GM18907 (cell line): Measurements from ENCODE around the gene RNU6-7.

Source experiments
- ATAC-seq: cut with Tn5 transposase; IDR thresholded peaks from one replicate; pipeline ENCODE4 v1.9.1; 2021; ENCODE audit warnings: mild to moderate bottlenecking, moderate library complexity; ENCODE audit not compliant: unreplicated experiment

Gene RNU6-7

DNA sequence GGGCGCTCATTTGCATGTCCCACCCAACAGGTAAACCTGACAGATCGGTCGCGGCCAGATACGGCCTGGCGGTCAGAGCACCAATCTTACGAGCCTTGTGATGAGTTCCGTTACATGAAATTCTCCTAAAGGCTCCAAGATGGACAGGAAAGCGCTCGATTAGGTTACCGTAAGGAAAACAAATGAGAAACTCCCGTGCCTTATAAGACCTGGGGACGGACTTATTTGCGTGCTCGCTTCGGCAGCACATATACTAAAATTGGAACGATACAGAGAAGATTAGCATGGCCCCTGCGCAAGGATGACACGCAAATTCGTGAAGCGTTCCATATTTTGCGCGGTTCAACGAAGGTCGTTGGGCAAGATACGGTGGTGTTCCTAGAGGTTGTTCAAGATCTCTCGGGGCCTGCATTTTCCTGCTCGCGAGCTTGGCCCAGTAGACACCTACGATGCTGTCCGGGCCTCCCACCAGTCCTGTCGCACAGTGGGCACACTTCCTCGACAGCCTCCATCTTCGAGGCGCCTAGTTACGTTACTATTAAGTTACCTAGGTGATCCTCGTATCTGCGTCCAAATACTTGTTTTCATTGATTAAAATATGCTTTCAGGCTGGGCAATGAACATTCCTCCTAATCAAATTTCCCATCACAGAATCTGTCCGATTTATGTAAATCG, at the start of gene RNU6-7:
Gene RNU6-7 (plus strand): TSS at position 230 of the 675 bp plus-strand sequence.
- ATAC-seq, result no peak

GRCh38 chr14:32166029-32166428, 35.8 kb upstream of the RNU6-7 start:
- ATAC-seq, result no peak

GRCh38 chr14:32166924-32167323, 34.9 kb upstream of the RNU6-7 start:
- ATAC-seq, result no peak

- ATAC-seq, result no peak
These were observed 33.9 kb upstream of the RNU6-7 start for GRCh38 chr14:32167907-32168306.

DNA sequence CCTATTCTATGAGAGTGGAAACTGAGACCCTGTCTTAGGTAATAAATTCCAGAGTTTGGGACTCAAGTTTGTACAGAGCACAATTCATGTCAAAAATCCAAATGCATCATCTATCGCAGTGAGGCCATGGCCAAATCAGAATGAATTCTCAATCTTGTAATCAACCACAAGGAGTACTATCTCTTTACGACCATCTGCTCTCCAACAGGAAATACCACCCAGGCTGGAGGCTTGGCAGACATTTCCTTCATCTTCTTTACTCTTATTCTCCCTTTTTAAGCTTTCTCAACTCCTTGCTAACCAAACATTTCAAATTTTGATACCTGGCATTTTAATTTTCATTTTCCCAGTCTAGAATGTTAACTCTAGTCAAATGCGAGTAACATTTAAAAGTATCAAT, 32.7 kb upstream of the RNU6-7 start:
- no peak for ATAC-seq

GRCh38 chr14:32171469-32171868, 30.4 kb upstream of the RNU6-7 start:
- ATAC-seq, result no peak

DNA sequence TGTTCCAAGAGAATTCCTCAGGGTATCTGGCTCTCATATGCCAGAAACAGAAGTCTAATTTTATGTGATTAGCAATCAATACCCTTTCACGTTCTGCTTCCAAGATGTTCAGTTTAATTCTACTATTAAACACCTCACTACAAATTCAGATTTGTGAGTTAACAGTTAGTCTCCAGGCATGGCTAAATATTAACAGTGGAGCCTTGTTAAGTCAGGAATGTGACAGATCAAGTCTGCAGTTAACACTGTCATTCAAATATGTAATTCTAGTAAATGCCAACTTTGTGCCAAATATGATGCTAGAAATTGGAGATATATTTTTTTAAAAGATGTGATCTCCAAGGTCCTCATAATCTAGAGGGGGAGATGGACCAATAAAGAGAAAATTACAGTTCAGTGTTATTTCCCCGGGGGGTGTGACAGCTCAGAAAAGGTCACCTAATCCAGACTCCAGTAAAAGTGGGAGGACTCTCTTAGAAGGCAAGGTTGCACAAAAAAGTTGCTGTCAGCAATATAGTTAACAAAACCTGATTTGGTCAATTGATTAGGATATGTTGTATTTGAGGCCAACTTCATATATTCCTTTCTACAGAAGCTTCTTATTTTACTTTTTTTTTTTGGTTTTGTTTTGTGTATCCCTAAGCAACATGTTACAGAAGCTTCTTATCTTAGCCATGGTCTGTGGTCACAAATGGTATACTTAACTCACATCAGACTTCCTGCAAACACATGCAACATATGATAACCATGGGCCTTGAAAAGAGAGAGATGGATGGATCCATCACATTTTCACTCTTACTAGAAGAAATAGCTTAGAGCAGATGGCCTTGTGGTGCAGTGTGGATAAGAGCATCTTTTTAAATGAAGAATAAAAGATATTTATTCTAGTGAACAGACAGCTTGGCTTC, 18.4 kb upstream of the RNU6-7 start:
- no peak for ATAC-seq

DNA sequence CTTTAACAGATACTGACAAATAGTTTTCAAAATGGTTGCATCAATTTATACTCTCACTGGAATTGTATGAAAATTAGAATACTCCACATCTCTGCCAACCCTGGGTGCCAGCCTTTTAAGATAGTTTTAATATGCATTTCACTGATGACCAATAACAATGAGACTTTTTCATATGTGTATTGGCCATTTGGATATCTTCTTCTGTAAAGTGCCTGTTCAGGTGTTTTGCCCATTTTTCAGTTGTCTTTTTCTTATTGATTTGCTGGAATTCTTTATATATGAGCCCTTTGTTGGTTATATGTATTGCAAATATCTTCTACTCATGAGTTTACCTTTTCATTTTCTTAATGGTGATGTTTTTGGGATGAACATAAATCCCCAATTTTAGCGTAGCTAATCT, 16.7 kb upstream of the RNU6-7 start:
- no peak for ATAC-seq

- ATAC-seq, result peak; percentile 58
These were observed 15.6 kb upstream of the RNU6-7 start for GRCh38 chr14:32186248-32186647.

- no peak for ATAC-seq
These were observed 12.0 kb upstream of the RNU6-7 start for GRCh38 chr14:32189811-32190210.

DNA sequence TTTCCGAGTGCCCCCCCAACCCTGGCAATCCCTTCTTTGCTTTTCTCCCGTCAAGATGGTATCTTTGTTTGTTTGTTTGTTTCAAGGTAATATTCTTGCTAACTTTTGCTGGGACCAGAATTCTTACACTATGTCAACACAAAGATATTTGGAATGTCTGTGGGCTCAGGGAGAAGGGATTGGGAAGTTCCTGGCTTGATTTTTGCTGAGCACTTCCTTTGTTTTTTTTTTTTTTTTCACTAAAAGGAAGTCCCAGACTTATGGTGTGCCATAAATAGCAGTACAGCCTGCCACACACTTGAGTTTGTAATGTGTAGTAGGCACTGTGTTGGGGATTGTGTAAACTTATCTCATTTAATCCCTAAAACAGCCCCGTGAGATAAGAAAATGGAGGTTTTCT, 11.2 kb upstream of the RNU6-7 start:
- ATAC-seq, result no peak

DNA sequence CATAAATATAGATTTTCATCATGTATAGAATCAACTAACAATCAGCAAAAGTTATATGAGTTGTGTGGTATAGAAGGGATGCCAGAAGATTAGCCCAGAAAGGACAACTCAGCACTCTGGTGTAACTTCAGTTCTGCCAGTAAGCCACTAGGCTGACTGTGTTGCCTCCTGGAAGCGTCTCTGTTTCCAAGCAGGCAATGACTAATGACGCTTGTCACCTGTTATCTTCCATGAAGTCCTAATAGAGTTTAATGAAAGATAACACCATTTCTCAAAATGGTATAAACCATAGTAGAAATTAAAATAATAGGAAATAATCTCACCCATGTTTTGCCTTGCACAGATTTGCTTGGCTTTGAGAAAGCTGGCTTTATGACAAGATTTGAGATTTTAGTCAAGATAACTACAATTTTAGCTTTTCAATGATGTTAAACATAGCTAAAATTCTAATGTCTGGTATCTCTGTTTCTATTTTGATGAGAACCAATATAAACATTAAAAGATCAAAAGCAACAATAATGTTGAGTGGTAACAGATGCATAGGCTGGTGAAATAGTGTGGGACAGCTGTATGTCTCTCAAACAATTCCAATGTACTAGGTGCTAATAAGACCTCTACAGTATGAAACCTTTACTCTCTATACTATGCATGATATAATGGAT, 9.0 kb upstream of the RNU6-7 start:
- ATAC-seq, result no peak

GRCh38 chr14:32193532-32193931, 8.3 kb upstream of the RNU6-7 start:
- ATAC-seq, result no peak

DNA sequence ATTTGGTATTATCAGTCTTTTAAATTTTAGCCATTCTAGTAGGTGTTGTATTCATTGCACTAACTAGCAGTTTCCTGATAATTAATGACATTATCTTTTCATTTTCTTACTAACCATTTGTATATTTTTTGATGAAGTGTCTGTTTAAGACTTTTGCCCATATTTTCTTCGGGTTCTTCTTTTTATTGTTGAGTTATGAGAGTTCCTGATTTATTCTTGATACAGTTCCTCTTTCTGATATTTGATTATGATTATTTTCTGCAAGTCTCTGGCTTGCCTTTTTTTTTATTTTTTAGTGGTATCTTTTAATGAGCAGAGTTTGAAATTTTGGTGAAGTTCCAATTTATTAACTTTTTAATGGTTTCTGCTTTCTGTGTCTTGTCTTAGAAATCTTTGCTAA, 6.2 kb upstream of the RNU6-7 start:
- no peak for ATAC-seq

DNA sequence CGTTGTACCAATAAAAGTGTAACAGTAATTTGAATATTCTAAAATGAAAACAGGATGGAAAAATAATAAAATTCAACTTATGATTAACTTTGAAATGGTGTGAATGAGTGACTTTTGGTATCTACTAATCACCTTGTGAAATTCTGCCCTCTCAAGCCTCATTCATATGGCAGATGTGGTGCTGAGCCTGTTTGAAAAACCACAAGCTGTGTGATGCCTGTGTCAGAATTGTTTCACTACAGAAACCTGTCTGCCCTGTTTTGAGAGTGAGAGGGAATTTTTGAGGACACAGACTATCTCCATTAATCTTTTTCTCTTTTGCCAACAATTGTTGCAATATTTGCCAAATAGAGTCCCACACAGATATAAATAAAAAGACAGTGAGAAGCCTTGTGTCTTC, 3.9 kb upstream of the RNU6-7 start:
- ATAC-seq, result peak; percentile 59

- ATAC-seq, result no peak
These were observed 1.3 kb upstream of the RNU6-7 start for GRCh38 chr14:32200368-32201192.

DNA sequence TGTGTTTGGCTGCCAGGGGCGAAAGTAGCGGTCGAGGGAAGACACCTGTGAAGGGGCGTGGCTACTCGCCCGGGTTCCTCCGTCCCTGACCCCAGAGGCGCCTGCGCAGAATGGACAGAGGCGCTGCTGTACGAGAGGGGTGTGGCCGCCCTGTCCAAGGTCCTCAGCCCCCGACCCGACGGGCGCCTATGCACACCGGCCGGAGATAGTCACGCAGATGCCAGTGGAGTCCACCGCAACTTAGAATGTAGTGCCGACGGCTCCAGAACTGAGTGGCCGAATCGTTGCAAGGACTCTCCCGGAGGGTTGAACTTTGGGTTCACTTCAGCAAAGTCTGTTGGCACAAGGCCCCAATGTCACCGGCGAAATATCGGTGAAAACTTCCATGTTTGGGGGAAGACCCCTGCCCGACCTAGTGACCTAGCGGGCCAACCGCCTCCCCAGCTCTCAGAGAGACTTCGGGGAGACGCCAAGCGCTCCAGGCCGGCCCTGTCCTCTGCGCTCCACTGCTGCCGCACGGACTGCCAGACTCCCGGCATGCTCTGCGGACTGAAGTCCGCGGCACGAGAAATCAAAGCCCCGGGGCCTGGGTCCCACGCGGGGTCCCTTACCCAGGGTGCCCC, 541 bp upstream of the RNU6-7 start:
- peak; percentile 56 for ATAC-seq

- ATAC-seq, result no peak
These were observed 699 bp downstream of the RNU6-7 start for GRCh38 chr14:32202491-32202997.

- ATAC-seq, result peak; percentile 72
These were observed 1.4 kb downstream of the RNU6-7 start, which contains the start of gene RNU6-8 for GRCh38 chr14:32202998-32203882. TSS of gene RNU6-8 (minus strand) at chr14:32203269.
